HL-60 (cell line): ENCODE data around the gene SERINC2.

ENCODE experiments used
- DNase-seq, 2 experiments: peaks; one replicate each; pipeline ENCODE4 v3.0.0-alpha.2; 2010 to 2020; ENCODE audit warnings: low read depth in 1 of 2, low spot score in 1 of 2
- H3K27ac ChIP-seq: fragments of 250-450 bp; sonication (Bioruptor Pico); replicated peaks from 2 replicates; pipeline ENCODE4 v1.5.1; 2020; ENCODE audit warnings: mild to moderate bottlenecking, moderate library complexity
- H3K27me3 ChIP-seq: fragments of 250-450 bp; sonication (Bioruptor Pico); 2 replicates; pipeline ENCODE4 v1.5.1; 2021; ENCODE audit warnings: mild to moderate bottlenecking, moderate library complexity; ENCODE audit not compliant: insufficient read depth, poor library complexity, severe bottlenecking
- H3K4me3 ChIP-seq: replicated peaks from 2 replicates; pipeline ENCODE4 v1.5.1; 2011; ENCODE audit warnings: mild to moderate bottlenecking, control low read depth, low read length; ENCODE audit not compliant: insufficient read depth
- CTCF ChIP-seq: IDR thresholded peaks from one replicate; pipeline ENCODE4 v1.5.1; 2011; ENCODE audit warnings: low read length, control low read depth, inconsistent platforms; ENCODE audit not compliant: insufficient read depth
- GABPA ChIP-seq: IDR thresholded peaks from 2 replicates; pipeline ENCODE4 v1.6.1; 2012; ENCODE audit warnings: low read depth
- POLR2AphosphoS5 ChIP-seq: IDR thresholded peaks from 2 replicates; pipeline ENCODE4 v1.6.1; 2012; ENCODE audit warnings: low read depth
- REST ChIP-seq: IDR thresholded peaks from 2 replicates; pipeline ENCODE4 v1.6.1; 2012; ENCODE audit warnings: low read depth; ENCODE audit not compliant: insufficient replicate concordance
- SPI1 ChIP-seq: IDR thresholded peaks from 2 replicates; pipeline ENCODE4 v1.6.1; 2012; ENCODE audit warnings: low read depth, mild to moderate bottlenecking, borderline replicate concordance

SERINC2 gene

GRCh38 chr1:31425301-31426081 is 12.5 kb downstream of the SERINC2 start:
- TF ChIP-seq POLR2AphosphoS5 = no peak
- TF ChIP-seq SPI1 = no peak
- no peak for TF ChIP-seq GABPA
- no peak for TF ChIP-seq CTCF
- DNase-seq = no peak
- H3K27me3 ChIP-seq = peaks cover 2% of the 10 kb centered on the region
- H3K27ac ChIP-seq = no peak overlapping the region
- no peak overlapping the region for H3K4me3 ChIP-seq

GRCh38 chr1:31426249-31426922 is 13.4 kb downstream of the SERINC2 start:
- Histone ChIP-seq H3K27ac (no peak overlapping the region), H3K27me3 (peaks cover 2% of the 10 kb centered on the region)

GRCh38 chr1:31427322-31427721 is 14.3 kb downstream of the SERINC2 start:
- no peak for TF ChIP-seq GABPA
- no peak for TF ChIP-seq CTCF
- TF ChIP-seq REST = no peak
- no peak for TF ChIP-seq SPI1
- TF ChIP-seq POLR2AphosphoS5 = no peak
- H3K27ac ChIP-seq = no peak overlapping the region
- no peak for DNase-seq

More at GRCh38 chr1:31426249-31426922, 13.4 kb downstream of the SERINC2 start:
- DNase-seq = no peak
- TF ChIP-seq REST = no peak
- TF ChIP-seq GABPA = no peak
- TF ChIP-seq CTCF = no peak
- TF ChIP-seq POLR2AphosphoS5 = no peak
- TF ChIP-seq SPI1 = no peak
- no peak overlapping the region for H3K4me3 ChIP-seq

More at GRCh38 chr1:31427322-31427721, 14.3 kb downstream of the SERINC2 start:
- H3K4me3 ChIP-seq = no peak overlapping the region
- peaks cover 2% of the 10 kb centered on the region for H3K27me3 ChIP-seq
